Tibial nerve (tissue), 4 donors: ENCODE results near the gene THUMPD1. TPM values are rescaled to one million over a fixed set of nuclear protein-coding genes. Genes with fewer than 3 reads are reported as not detected.
"Not testable (repeated sequence)": the region's sequence is repeated elsewhere in the genome, so short reads cannot be mapped to it uniquely, and the experiment has no call there.

Source experiments
- DNase-seq, 2 donors: peaks; one replicate each; pipeline ENCODE4 v3.0.0-alpha.2; 2019; ENCODE audit warnings: low spot score in 2 of 2
- H3K27ac ChIP-seq, 4 donors: fragments of 200-600 bp; sonication (generic) in 3 of 4; one replicate each; pipeline ENCODE4 v1.5.1; 2017 to 2019; ENCODE audit warnings: mild to moderate bottlenecking in 1 of 4
- H3K27me3 ChIP-seq, 2 donors: fragments of 200-600 bp; sonication (generic) in 1 of 2; one replicate each; pipeline versions ENCODE4 v1.5.1 to v1.6.0; 2017 to 2019
- H3K36me3 ChIP-seq, 3 donors: fragments of 200-600 bp; sonication (generic); one replicate each; pipeline ENCODE4 v1.5.1; 2018 to 2019
- H3K4me1 ChIP-seq, 4 donors: fragments of 200-600 bp; sonication (generic) in 3 of 4; one replicate each; pipeline ENCODE4 v1.5.1; 2017 to 2019
- H3K4me3 ChIP-seq, 4 donors: fragments of 200-600 bp; sonication (generic) in 3 of 4; one replicate each; pipeline ENCODE4 v1.5.1; 2017 to 2019; ENCODE audit warnings: mild to moderate bottlenecking in 1 of 4, moderate library complexity in 1 of 4
- H3K9me3 ChIP-seq, 4 donors: fragments of 200-600 bp; sonication (generic) in 3 of 4; one replicate each; pipeline ENCODE4 v1.5.1; 2017 to 2019
- CTCF ChIP-seq, 5 experiments: fragments of 200-600 bp in 3 of 5; fragments of 450-650 bp in 2 of 5; sonication (generic) in 3 of 5; IDR thresholded peaks; one replicate each; pipeline ENCODE4 v1.5.1; 2016 to 2019; ENCODE audit warnings: antibody characterized with exemption in 5 of 5, mild to moderate bottlenecking in 3 of 5, moderate library complexity in 2 of 5
- EP300 ChIP-seq, 2 donors: sonication (generic); formaldehyde crosslinking; IDR thresholded peaks; one replicate each; pipeline ENCODE4 v1.6.1; 2017; ENCODE audit warnings: antibody characterized with exemption in 2 of 2, mild to moderate bottlenecking in 1 of 2
- POLR2A ChIP-seq, 2 donors: fragments of 450-650 bp; IDR thresholded peaks; one replicate each; pipeline ENCODE4 v1.6.1; 2017; ENCODE audit warnings: antibody characterized with exemption in 2 of 2, mild to moderate bottlenecking in 2 of 2, moderate library complexity in 2 of 2
- WGBS, 2 donors: methylation state at CpG; one replicate each; pipeline ENCODE4 v1.1.5; 2018; 5-methylcytosine and 5-hydroxymethylcytosine counted together
- small RNA-seq: library from RNA; depleted of rRNA; stranded (forward); fragments of <200 nt; gene quantifications from one replicate; pipeline ENCODE3, GENCODE V24; 2016
- total RNA-seq, 4 donors: library from RNA; depleted of rRNA; stranded (reverse); fragments of >200 nt; gene quantifications; one replicate each; pipeline ENCODE4 v1.1.0, GENCODE V29; 2016

Gene THUMPD1
- total RNA-seq, 4 donors from 2014 or later: 33.6 to 58.4 (median 49.8) TPM

DNA sequence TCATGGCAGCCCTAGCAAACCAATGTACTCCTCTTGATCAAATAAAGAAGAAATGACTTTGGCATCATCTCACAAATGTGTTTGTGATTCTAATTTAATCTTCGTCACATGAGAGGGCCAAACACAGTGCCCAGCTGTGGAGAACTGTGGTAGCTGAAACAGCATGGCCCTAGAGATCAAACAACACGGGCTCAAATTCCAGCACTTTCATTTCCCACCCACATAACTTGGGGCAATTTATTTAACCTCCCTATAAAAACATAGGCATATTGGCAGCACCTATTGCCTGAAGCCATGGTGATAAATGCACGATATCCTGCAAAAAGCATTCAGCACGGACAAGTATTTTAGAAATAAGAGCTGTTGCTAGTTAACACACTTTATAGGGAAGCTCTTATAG, 46.6 kb downstream of the THUMPD1 start:
- H3K4me1 ChIP-seq: no peaks in the 10 kb centered on the region
- H3K9me3 ChIP-seq: no peaks in the 10 kb centered on the region
- no peak overlapping the region for H3K27ac ChIP-seq
- 66 to 68% methylated on average over 4 of the region's 4 CpGs for WGBS, 2 donors
- no peak for TF ChIP-seq CTCF (IDR thresholded peaks at IDR 0.05)
- no peak for TF ChIP-seq POLR2A (IDR thresholded peaks at IDR 0.05)
- no peak for TF ChIP-seq EP300 (IDR thresholded peaks at IDR 0.05)
- no peak for DNase-seq
- H3K36me3 ChIP-seq: no peaks in the 10 kb centered on the region
- H3K4me3 ChIP-seq: no peak overlapping the region
- no peaks in the 10 kb centered on the region for H3K27me3 ChIP-seq

DNA sequence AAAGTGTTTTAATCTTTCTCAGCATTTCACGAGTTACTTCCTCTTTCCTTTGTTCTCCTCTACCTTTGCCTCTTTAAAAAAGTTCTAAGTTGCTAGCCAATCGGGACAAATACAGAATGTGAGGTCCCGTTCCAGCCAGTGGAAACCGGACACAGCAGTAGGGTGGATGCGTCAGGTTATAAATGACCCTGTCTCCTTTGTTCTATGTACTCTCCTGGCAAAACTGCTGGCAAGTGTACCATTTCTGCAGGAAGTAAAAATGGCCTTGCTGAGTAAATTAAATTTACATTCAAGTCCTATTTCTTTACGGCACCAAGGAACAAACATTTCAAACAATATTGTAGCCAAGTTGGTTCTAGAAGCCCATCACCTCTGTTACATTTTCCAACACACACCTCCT, 47.5 kb downstream of the THUMPD1 start:
- 63 to 66% methylated on average over 6 of the region's 6 CpGs for WGBS, 2 donors
- H3K4me1 ChIP-seq: not testable (repeated sequence)

DNA sequence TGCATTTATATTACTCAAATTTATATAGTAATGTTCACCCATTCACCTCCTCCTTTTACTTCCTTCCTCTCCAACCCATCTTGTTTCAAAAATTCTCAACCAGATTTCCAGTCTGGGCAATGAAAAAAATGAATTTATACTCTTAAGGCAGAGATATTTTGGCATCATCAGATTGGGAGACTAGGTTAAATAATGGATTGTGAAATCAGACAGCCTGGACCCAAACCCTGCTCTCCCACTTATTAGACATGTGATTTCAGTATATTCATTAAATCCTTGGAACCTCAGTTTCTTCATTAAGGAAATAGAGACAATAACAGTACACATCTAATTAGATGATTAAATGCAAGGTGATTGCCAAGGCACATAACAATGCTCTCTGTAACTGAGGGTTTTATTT, 52.0 kb downstream of the THUMPD1 start:
- no peak overlapping the region for H3K27ac ChIP-seq
- H3K4me3 ChIP-seq: no peak overlapping the region
- H3K27me3 ChIP-seq: no peaks in the 10 kb centered on the region
- peaks cover 0 to 11% (median 3%) of the 10 kb centered on the region in 4 donors for H3K9me3 ChIP-seq
- TF ChIP-seq CTCF (IDR thresholded peaks at IDR 0.05): no peak
- TF ChIP-seq POLR2A (IDR thresholded peaks at IDR 0.05): no peak
- no peak for TF ChIP-seq EP300 (IDR thresholded peaks at IDR 0.05)
- no peaks in the 10 kb centered on the region for H3K36me3 ChIP-seq
- no peak for DNase-seq
- H3K4me1 ChIP-seq: no peaks in the 10 kb centered on the region

More for the DNA sequence above, 47.5 kb downstream of the THUMPD1 start:
- not testable (repeated sequence) for H3K27me3 ChIP-seq, H3K4me3 ChIP-seq, H3K27ac ChIP-seq, H3K9me3 ChIP-seq, DNase-seq, H3K36me3 ChIP-seq

- no peak for DNase-seq
- no peaks in the 10 kb centered on the region for H3K27me3 ChIP-seq
- no peak for TF ChIP-seq POLR2A (IDR thresholded peaks at IDR 0.05)
- TF ChIP-seq CTCF (IDR thresholded peaks at IDR 0.05): no peak
- TF ChIP-seq EP300 (IDR thresholded peaks at IDR 0.05): no peak
- WGBS, 2 donors: 71 to 82% methylated on average over 1 of the region's 1 CpG
- H3K36me3 ChIP-seq: no peaks in the 10 kb centered on the region
- H3K4me3 ChIP-seq: no peak overlapping the region
- H3K27ac ChIP-seq: no peak overlapping the region
- peaks cover 0 to 6% (median 2%) of the 10 kb centered on the region in 4 donors for H3K9me3 ChIP-seq
- H3K4me1 ChIP-seq: no peaks in the 10 kb centered on the region
These were observed 57.8 kb downstream of the THUMPD1 start for GRCh38 chr16:20683812-20684211.

Small RNAs within 50 kb of the gene (small RNA-seq; reads per million reads assigned to genes)
- not detected for gene RNU6-944P

Other genes with a start within 250 kb of the THUMPD1 start
- gene ACSM2B, start 165.5 kb downstream of the THUMPD1 start, total RNA-seq: under 1 TPM in 1 of 4 donors, not detected in 3; 0.21 TPM
- under 1 TPM in 1 of 4 donors, not detected in 3; 0.98 TPM for gene ACSM1, start 44.1 kb downstream of the THUMPD1 start, total RNA-seq
- 1 to 10 TPM; 1.2 to 2.5 (median 1.6) TPM for gene ACSM3, start 22.2 kb upstream of the THUMPD1 start, total RNA-seq
- 10 to 100 TPM in 3 of 4 donors, 1 to 10 TPM in 1; 7.8 to 29.7 (median 19.0) TPM for gene ERI2, start 64.7 kb upstream of the THUMPD1 start, total RNA-seq
- gene REXO5, start 64.7 kb upstream of the THUMPD1 start, total RNA-seq: 1 to 10 TPM; 1.5 to 5.9 (median 4.1) TPM
- gene DCUN1D3, start 158.5 kb upstream of the THUMPD1 start, total RNA-seq: 10 to 100 TPM; 28.8 to 37.5 (median 29.3) TPM
- 10 to 100 TPM; 30.6 to 67.3 (median 39.4) TPM for gene LYRM1, start 159.0 kb upstream of the THUMPD1 start, total RNA-seq